ENCODE measurements around the gene ZACN. TPM values are rescaled to one million over a fixed set of nuclear protein-coding genes. Genes with fewer than 3 reads are reported as not detected.

ZACN gene
- total RNA-seq, 2 experiments from 2014 or later = 0.69 to 0.98 TPM

- H3K27ac ChIP-seq (ENCODE audit: low read depth in 1 of 2, low read length in 2 of 2) = no peak overlapping the region
- peaks cover 18% of the 10 kb centered on the region for H3K4me1 Mint-ChIP-seq (ENCODE audit: low read depth)
- H3K27me3 ChIP-seq (ENCODE audit: control insufficient read depth in 1 of 2, insufficient read depth in 2 of 2, low read length in 2 of 2) = no peaks in the 10 kb centered on the region
- DNase-seq (no peak), ATAC-seq (ENCODE audit: poor library complexity) (no peak)
- H3K36me3 Mint-ChIP-seq (ENCODE audit: low read depth) = peaks cover 87% of the 10 kb centered on the region
- POLR2A ChIA-PET = interaction anchor here (1.3 kb wide), 1 partner anchor 14 kb away, joined by 5 read pairs; no protein-coding TSS in a partner anchor
- peaks cover 93% of the 10 kb centered on the region for H3K36me3 ChIP-seq (ENCODE audit: insufficient read depth, low read length)
- peak overlapping the region; percentile 59 for H3K27ac Mint-ChIP-seq
- H3K9me3 Mint-ChIP-seq = no peaks in the 10 kb centered on the region
- CTCF ChIA-PET = interaction anchor here (1.0 kb wide), 1 partner anchor 35 kb away, joined by 3 read pairs; no protein-coding TSS in a partner anchor
- H3K4me3 ChIP-seq (ENCODE audit: low read length) = no peak overlapping the region
- no peaks in the 10 kb centered on the region for H3K4me1 ChIP-seq (ENCODE audit: insufficient read depth, low read length)
- TF ChIP-seq CTCF (IDR thresholded peaks at IDR 0.05) = no peak
- H3K4me3 Mint-ChIP-seq = no peak overlapping the region
- H3K27me3 Mint-ChIP-seq = no peaks in the 10 kb centered on the region
- intact Hi-C loops (cut with DNase I, micrococcal nuclease) = no loop called here
- H3K9me3 ChIP-seq (ENCODE audit: control insufficient read depth in 1 of 2, insufficient read depth in 1 of 2, low read length in 2 of 2) = no peaks in the 10 kb centered on the region
Observed at GRCh38 chr17:76049239-76049638, 29.7 kb upstream of the ZACN start.

GRCh38 chr17:76049836-76050537, 29.0 kb upstream of the ZACN start:
- Mint-ChIP-seq H3K27ac (no peak overlapping the region), H3K36me3 (ENCODE audit: low read depth) (peaks cover 87% of the 10 kb centered on the region), H3K9me3 (no peaks in the 10 kb centered on the region), H3K4me1 (ENCODE audit: low read depth) (peaks cover 18% of the 10 kb centered on the region), H3K27me3 (no peaks in the 10 kb centered on the region), H3K4me3 (no peak overlapping the region)
- no peaks in the 10 kb centered on the region for H3K4me1 ChIP-seq (ENCODE audit: insufficient read depth, low read length)
- CTCF ChIA-PET = no interaction called here
- H3K27me3 ChIP-seq (ENCODE audit: control insufficient read depth in 1 of 2, insufficient read depth in 2 of 2, low read length in 2 of 2) = no peaks in the 10 kb centered on the region
- POLR2A ChIA-PET = interaction anchor here (1.3 kb wide), 1 partner anchor 14 kb away, joined by 5 read pairs; no protein-coding TSS in a partner anchor
- no peak for ATAC-seq (ENCODE audit: poor library complexity)
- intact Hi-C loops (cut with DNase I, micrococcal nuclease) = no loop called here
- TF ChIP-seq CTCF (IDR thresholded peaks at IDR 0.05) = no peak
- H3K4me3 ChIP-seq (ENCODE audit: low read length) = no peak overlapping the region
- no peak overlapping the region for H3K27ac ChIP-seq (ENCODE audit: low read depth in 1 of 2, low read length in 2 of 2)
- no peaks in the 10 kb centered on the region for H3K9me3 ChIP-seq (ENCODE audit: control insufficient read depth in 1 of 2, insufficient read depth in 1 of 2, low read length in 2 of 2)
- peaks cover 91% of the 10 kb centered on the region for H3K36me3 ChIP-seq (ENCODE audit: insufficient read depth, low read length)
- DNase-seq = no peak

GRCh38 chr17:76050538-76051467, 28.2 kb upstream of the ZACN start:
- no peaks in the 10 kb centered on the region for H3K4me1 ChIP-seq (ENCODE audit: insufficient read depth, low read length)
- DNase-seq (no peak), ATAC-seq (ENCODE audit: poor library complexity) (no peak)
- Mint-ChIP-seq H3K9me3 (no peaks in the 10 kb centered on the region), H3K27me3 (no peaks in the 10 kb centered on the region), H3K4me3 (no peak overlapping the region), H3K36me3 (ENCODE audit: low read depth) (peaks cover 87% of the 10 kb centered on the region), H3K4me1 (ENCODE audit: low read depth) (peaks cover 18% of the 10 kb centered on the region), H3K27ac (peak overlapping the region; percentile 20)
- no peak for TF ChIP-seq CTCF (IDR thresholded peaks at IDR 0.05)
- H3K4me3 ChIP-seq (ENCODE audit: low read length) = no peak overlapping the region
- intact Hi-C loops (cut with DNase I, micrococcal nuclease) = no loop called here
- POLR2A ChIA-PET = no interaction called here
- H3K27ac ChIP-seq (ENCODE audit: low read depth in 1 of 2, low read length in 2 of 2) = no peak overlapping the region
- CTCF ChIA-PET = no interaction called here
- H3K27me3 ChIP-seq (ENCODE audit: control insufficient read depth in 1 of 2, insufficient read depth in 2 of 2, low read length in 2 of 2) = no peaks in the 10 kb centered on the region
- no peaks in the 10 kb centered on the region for H3K9me3 ChIP-seq (ENCODE audit: control insufficient read depth in 1 of 2, insufficient read depth in 1 of 2, low read length in 2 of 2)
- H3K36me3 ChIP-seq (ENCODE audit: insufficient read depth, low read length) = peaks cover 88% of the 10 kb centered on the region

Data from CD4-positive, alpha-beta T cell (primary cell).